GM19467 (cell line): ENCODE data around the gene FITM2.

Experiments used
- ATAC-seq: cut with Tn5 transposase; IDR thresholded peaks from one replicate; pipeline ENCODE4 v1.9.1; 2021; ENCODE audit warnings: mild to moderate bottlenecking, moderate library complexity; ENCODE audit not compliant: unreplicated experiment

FITM2 gene

GRCh38 chr20:44284032-44284431, 27.0 kb downstream of the FITM2 start:
- ATAC-seq = no peak

- ATAC-seq = no peak
Observed at GRCh38 chr20:44282192-44282591, 28.8 kb downstream of the FITM2 start.

GRCh38 chr20:44280387-44280786, 30.6 kb downstream of the FITM2 start:
- ATAC-seq = no peak

- no peak for ATAC-seq
Observed at GRCh38 chr20:44279228-44279627, 31.8 kb downstream of the FITM2 start.

GRCh38 chr20:44274303-44275017, 36.5 kb downstream of the FITM2 start:
- ATAC-seq = no peak

GRCh38 chr20:44273231-44274215, 37.5 kb downstream of the FITM2 start:
- no peak for ATAC-seq

GRCh38 chr20:44271915-44272663, 38.9 kb downstream of the FITM2 start:
- no peak for ATAC-seq

- ATAC-seq = no peak
Observed at GRCh38 chr20:44268802-44269201, 42.2 kb downstream of the FITM2 start.

GRCh38 chr20:44264287-44264686, 46.7 kb downstream of the FITM2 start:
- ATAC-seq = no peak

GRCh38 chr20:44258226-44258890, 52.6 kb downstream of the FITM2 start:
- no peak for ATAC-seq

- ATAC-seq = no peak
Observed at GRCh38 chr20:44256961-44257360, 54.0 kb downstream of the FITM2 start.

GRCh38 chr20:44255942-44256341, 55.1 kb downstream of the FITM2 start:
- no peak for ATAC-seq

- ATAC-seq = no peak
Observed at GRCh38 chr20:44254073-44254472, 56.9 kb downstream of the FITM2 start.

- ATAC-seq = no peak
Observed at GRCh38 chr20:44253528-44253927, 57.5 kb downstream of the FITM2 start.
